Type B pancreatic cell (in vitro differentiated cells): ENCODE data around the gene GTF3C1. TPM values are rescaled to one million over a fixed set of nuclear protein-coding genes. Genes with fewer than 3 reads are reported as not detected.

Source experiments
- DNase-seq: peaks from one replicate; pipeline ENCODE4 v3.0.0; 2021; ENCODE audit warnings: mixed read lengths; ENCODE audit not compliant: unreplicated experiment; ENCODE audit errors: extremely low spot score
- H3K27ac Mint-ChIP-seq: 2 replicates; pipeline ENCODE4 v1.8.0; 2021; ENCODE audit warnings: mild to moderate bottlenecking, mixed read lengths
- H3K27me3 Mint-ChIP-seq: 2 replicates; pipeline ENCODE4 v1.8.0; 2021; ENCODE audit warnings: mixed read lengths
- H3K36me3 Mint-ChIP-seq: 2 replicates; pipeline ENCODE4 v1.8.0; 2021; ENCODE audit warnings: mixed read lengths
- H3K4me1 Mint-ChIP-seq: one replicate; pipeline ENCODE4 v1.8.0; 2021; ENCODE audit warnings: mixed read lengths; ENCODE audit not compliant: unreplicated experiment
- H3K4me3 Mint-ChIP-seq: 2 replicates; pipeline ENCODE4 v1.8.0; 2021; ENCODE audit warnings: mild to moderate bottlenecking, mixed read lengths
- H3K9me3 Mint-ChIP-seq: 2 replicates; pipeline ENCODE4 v1.8.0; 2021; ENCODE audit warnings: mixed read lengths
- total RNA-seq: library from RNA; stranded (reverse); gene quantifications from 2 replicates; pipeline ENCODE4 v1.2.1, GENCODE V29; 2021; ENCODE audit warnings: low replicate concordance
- TF ChIP-seq, protein P1 (sequence below): fragments of 200-600 bp; sonication (generic); conservative IDR thresholded peaks from 2 replicates; pipeline ENCODE4 v1.5.0; 2021; ENCODE audit warnings: antibody characterized with exemption, mild to moderate bottlenecking

Gene GTF3C1
- total RNA-seq, 1 donor from 2014 or later: 94.5 TPM

- peaks cover 37% of the 10 kb centered on the region for H3K36me3 Mint-ChIP-seq
- H3K27me3 Mint-ChIP-seq: no peaks in the 10 kb centered on the region
- TF ChIP-seq, protein P1, sequence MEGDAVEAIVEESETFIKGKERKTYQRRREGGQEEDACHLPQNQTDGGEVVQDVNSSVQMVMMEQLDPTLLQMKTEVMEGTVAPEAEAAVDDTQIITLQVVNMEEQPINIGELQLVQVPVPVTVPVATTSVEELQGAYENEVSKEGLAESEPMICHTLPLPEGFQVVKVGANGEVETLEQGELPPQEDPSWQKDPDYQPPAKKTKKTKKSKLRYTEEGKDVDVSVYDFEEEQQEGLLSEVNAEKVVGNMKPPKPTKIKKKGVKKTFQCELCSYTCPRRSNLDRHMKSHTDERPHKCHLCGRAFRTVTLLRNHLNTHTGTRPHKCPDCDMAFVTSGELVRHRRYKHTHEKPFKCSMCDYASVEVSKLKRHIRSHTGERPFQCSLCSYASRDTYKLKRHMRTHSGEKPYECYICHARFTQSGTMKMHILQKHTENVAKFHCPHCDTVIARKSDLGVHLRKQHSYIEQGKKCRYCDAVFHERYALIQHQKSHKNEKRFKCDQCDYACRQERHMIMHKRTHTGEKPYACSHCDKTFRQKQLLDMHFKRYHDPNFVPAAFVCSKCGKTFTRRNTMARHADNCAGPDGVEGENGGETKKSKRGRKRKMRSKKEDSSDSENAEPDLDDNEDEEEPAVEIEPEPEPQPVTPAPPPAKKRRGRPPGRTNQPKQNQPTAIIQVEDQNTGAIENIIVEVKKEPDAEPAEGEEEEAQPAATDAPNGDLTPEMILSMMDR: no peak
- H3K9me3 Mint-ChIP-seq: no peaks in the 10 kb centered on the region
- peaks cover 4% of the 10 kb centered on the region for H3K4me1 Mint-ChIP-seq
- no peak overlapping the region for H3K4me3 Mint-ChIP-seq
- no peak for DNase-seq
- no peak overlapping the region for H3K27ac Mint-ChIP-seq
These were observed 67.2 kb downstream of the GTF3C1 start for GRCh38 chr16:27482397-27483087.

- Mint-ChIP-seq H3K27ac (peak overlapping the region; percentile 17), H3K27me3 (no peaks in the 10 kb centered on the region), H3K9me3 (no peaks in the 10 kb centered on the region), H3K4me3 (no peak overlapping the region), H3K4me1 (peaks cover 2% of the 10 kb centered on the region), H3K36me3 (peaks cover 32% of the 10 kb centered on the region)
- TF ChIP-seq, protein P1: no peak
- DNase-seq: no peak
These were observed 68.3 kb downstream of the GTF3C1 start for GRCh38 chr16:27481282-27481934.

GRCh38 chr16:27480761-27481160 is 69.0 kb downstream of the GTF3C1 start:
- Mint-ChIP-seq H3K27me3 (no peaks in the 10 kb centered on the region), H3K9me3 (no peaks in the 10 kb centered on the region), H3K4me1 (no peaks in the 10 kb centered on the region), H3K36me3 (peaks cover 33% of the 10 kb centered on the region), H3K27ac (no peak overlapping the region), H3K4me3 (no peak overlapping the region)
- no peak for DNase-seq
- TF ChIP-seq, protein P1: no peak

DNA sequence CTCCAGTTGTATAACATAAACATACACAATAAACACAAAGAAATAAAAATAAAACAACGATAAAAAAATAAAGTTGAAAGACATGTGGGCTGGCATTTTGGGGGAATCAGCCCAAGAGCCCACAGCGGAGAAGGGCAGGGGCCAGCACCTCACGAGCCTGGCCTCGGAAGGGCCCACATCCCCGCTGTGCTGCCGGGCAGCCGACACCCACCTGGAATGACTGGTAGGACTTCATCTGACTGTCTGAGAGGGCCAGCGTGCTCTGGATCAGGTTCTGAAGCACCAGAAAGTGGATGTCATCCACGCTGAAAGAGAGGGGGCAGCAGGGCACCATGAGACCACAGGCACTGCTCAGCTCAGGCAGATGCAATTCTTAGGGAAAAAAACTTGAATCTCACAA is 73.5 kb downstream of the GTF3C1 start:
- no peaks in the 10 kb centered on the region for H3K9me3 Mint-ChIP-seq
- no peak for DNase-seq
- TF ChIP-seq, protein P1: no peak
- no peaks in the 10 kb centered on the region for H3K4me1 Mint-ChIP-seq
- H3K4me3 Mint-ChIP-seq: no peak overlapping the region
- H3K27me3 Mint-ChIP-seq: no peaks in the 10 kb centered on the region
- no peak overlapping the region for H3K27ac Mint-ChIP-seq
- H3K36me3 Mint-ChIP-seq: peaks cover 36% of the 10 kb centered on the region

DNA sequence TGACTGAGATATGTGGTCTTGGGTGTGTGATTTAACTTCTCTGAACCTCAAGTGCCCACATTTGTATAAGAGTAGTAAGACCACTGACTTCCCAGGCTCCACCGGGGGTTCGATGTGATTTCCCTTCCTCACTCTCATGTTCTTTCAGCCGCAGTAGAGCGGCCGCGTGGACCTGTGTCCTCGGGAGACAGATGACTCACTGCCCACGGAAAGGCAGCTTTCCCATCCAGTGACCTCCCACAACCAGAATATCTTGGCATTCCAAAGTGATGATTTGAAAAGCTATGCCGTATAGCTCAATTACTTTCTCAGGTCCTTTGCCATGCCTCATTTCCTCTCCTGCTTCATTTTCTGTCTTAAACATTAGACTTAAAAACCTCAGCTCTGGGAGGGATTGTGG is 74.2 kb downstream of the GTF3C1 start:
- Mint-ChIP-seq H3K4me1 (no peaks in the 10 kb centered on the region), H3K36me3 (peaks cover 42% of the 10 kb centered on the region), H3K27ac (no peak overlapping the region), H3K4me3 (no peak overlapping the region), H3K9me3 (no peaks in the 10 kb centered on the region), H3K27me3 (no peaks in the 10 kb centered on the region)
- TF ChIP-seq, protein P1: no peak
- no peak for DNase-seq
